ENCODE data around the gene HCN1. TPM values are rescaled to one million over a fixed set of nuclear protein-coding genes. Genes with fewer than 3 reads are reported as not detected.
"Not testable (repeated sequence)": the region's sequence is repeated elsewhere in the genome, so short reads cannot be mapped to it uniquely, and the experiment has no call there.

HCN1 gene
- total RNA-seq, 3 donors from 2014 or later = not detected

DNA sequence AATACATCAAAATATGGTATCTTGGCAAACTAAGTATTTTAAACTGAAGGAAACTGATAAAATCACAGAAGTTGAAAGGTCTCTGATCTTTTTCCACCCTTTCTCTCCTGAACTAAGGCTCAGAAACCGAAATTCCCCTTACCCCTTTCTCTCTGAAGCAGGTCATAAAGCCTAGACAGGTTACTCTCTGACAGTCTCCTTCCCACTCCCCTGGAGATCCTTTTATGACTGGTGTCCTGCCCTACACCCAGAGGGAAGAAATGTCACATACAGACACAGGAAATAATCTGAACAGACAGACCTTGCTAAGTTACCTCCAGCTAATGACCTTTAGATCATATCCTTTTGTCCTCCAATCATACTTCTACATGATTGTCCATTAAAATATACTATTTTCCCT is 127.4 kb downstream of the HCN1 start:
- no peaks in the 10 kb centered on the region for H3K27me3 Mint-ChIP-seq (ENCODE audit: low read depth)
- no peaks in the 10 kb centered on the region for H3K36me3 Mint-ChIP-seq (ENCODE audit: insufficient read depth)
- H3K4me1 Mint-ChIP-seq (ENCODE audit: low read depth) = no peaks in the 10 kb centered on the region
- DNase-seq (no peak), ATAC-seq (no peak)
- no peak overlapping the region for H3K4me3 Mint-ChIP-seq
- H3K9me3 Mint-ChIP-seq = peaks cover 20% of the 10 kb centered on the region

DNA sequence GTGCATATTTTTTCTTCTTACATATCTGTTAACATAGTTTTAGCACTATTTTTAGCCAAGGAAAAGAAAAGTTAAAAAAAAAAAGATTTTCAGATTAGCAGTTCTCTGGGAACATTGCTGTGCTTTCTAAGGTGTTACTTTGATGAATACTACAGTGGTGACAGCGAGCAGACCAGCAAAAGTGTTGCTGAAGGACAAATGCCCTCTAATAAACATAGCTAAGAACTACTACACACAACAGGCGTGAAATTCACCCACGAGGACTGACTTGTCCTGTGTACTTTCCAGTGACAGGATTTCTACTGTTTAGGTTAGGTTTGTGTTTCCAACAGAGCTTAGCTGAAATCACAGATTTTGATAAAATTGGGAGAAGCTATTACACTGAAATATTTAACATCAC is 153.8 kb downstream of the HCN1 start:
- Mint-ChIP-seq H3K27me3 (ENCODE audit: low read depth) (no peaks in the 10 kb centered on the region), H3K36me3 (ENCODE audit: insufficient read depth) (no peaks in the 10 kb centered on the region), H3K9me3 (peaks cover 20% of the 10 kb centered on the region), H3K4me3 (no peak overlapping the region), H3K4me1 (ENCODE audit: low read depth) (no peaks in the 10 kb centered on the region)
- ATAC-seq (no peak), DNase-seq (no peak)

GRCh38 chr5:45533663-45534062 is 162.5 kb downstream of the HCN1 start:
- Mint-ChIP-seq H3K9me3 (peaks cover 21% of the 10 kb centered on the region), H3K4me1 (ENCODE audit: low read depth) (no peaks in the 10 kb centered on the region), H3K4me3 (no peak overlapping the region), H3K36me3 (ENCODE audit: insufficient read depth) (no peaks in the 10 kb centered on the region), H3K27me3 (ENCODE audit: low read depth) (no peaks in the 10 kb centered on the region)
- ATAC-seq = no peak
- DNase-seq = no peak

- no peak for ATAC-seq
- Mint-ChIP-seq H3K4me3 (no peak overlapping the region), H3K4me1 (ENCODE audit: low read depth) (no peaks in the 10 kb centered on the region), H3K27me3 (ENCODE audit: low read depth) (no peaks in the 10 kb centered on the region), H3K9me3 (peaks cover 21% of the 10 kb centered on the region), H3K36me3 (ENCODE audit: insufficient read depth) (no peaks in the 10 kb centered on the region)
- DNase-seq = no peak
Measured at GRCh38 chr5:45532826-45533624, 163.2 kb downstream of the HCN1 start.

DNA sequence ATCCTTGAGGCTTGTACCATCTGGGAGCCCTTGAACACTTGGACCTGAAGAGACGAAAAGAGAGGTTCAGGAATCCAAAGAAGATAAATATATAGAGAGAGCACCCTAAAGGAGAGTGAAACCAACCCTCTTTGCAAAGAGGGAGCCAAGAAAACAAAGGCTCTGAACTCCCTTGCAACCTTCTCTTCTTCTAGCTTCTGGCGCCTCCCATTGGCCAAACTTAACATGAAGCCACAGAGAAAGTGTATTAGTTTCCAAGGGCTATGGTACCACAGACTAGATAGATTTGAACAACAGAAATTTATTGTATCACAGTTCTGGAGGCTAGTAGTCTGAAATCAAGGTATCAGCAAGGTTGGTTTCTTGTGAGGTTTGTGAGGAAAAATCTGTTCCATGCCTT is 175.1 kb downstream of the HCN1 start:
- Mint-ChIP-seq H3K4me3 (no peak overlapping the region), H3K36me3 (ENCODE audit: insufficient read depth) (no peaks in the 10 kb centered on the region), H3K9me3 (peaks cover 5% of the 10 kb centered on the region), H3K4me1 (ENCODE audit: low read depth) (no peaks in the 10 kb centered on the region), H3K27me3 (ENCODE audit: low read depth) (no peaks in the 10 kb centered on the region)
- no peak for ATAC-seq
- no peak for DNase-seq

DNA sequence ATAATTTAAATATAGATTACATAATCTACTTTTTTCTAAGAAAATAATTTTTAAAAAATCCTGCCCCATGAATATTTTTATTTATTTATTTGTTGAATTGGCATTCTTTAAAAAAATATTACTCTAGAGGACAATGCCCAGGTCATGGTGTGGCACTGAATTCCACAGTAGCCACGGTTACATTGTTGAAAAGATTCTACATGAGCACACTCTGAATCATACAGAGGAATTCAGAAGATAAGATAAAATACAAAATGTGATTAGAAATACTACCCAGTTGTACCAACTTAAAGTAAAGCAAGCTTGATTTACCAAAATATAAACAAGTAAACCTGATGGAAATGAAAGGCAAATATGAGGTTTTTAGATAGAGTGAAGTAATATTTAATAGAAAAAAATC is 183.7 kb downstream of the HCN1 start:
- Mint-ChIP-seq H3K4me1 (ENCODE audit: low read depth) (no peaks in the 10 kb centered on the region), H3K36me3 (ENCODE audit: insufficient read depth) (no peaks in the 10 kb centered on the region), H3K9me3 (peaks cover 22% of the 10 kb centered on the region), H3K4me3 (no peak overlapping the region), H3K27me3 (ENCODE audit: low read depth) (no peaks in the 10 kb centered on the region)
- no peak for DNase-seq
- ATAC-seq = no peak

DNA sequence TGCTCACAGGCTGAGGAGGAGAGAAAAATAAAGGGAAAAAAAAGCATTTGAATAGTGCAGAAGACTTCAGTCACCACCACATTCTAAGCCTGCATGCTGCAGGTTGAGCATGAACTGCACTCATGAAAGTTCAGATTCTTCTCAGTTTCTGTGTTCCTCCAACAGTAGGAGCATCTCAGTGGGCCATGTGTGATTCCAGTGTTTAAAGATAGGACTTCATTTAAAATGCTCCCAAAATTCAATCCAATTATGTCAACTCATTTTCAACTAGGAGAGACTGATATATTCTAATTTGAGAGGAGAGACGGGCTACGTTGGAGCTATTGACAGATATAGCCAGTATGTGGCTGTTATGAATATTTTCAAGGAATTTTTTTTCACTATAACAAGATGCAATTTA is 186.8 kb downstream of the HCN1 start:
- DNase-seq (no peak), ATAC-seq (no peak)
- Mint-ChIP-seq H3K4me3 (no peak overlapping the region), H3K9me3 (peaks cover 16% of the 10 kb centered on the region), H3K36me3 (ENCODE audit: insufficient read depth) (no peaks in the 10 kb centered on the region), H3K4me1 (ENCODE audit: low read depth) (no peaks in the 10 kb centered on the region), H3K27me3 (ENCODE audit: low read depth) (no peaks in the 10 kb centered on the region)

- Mint-ChIP-seq H3K9me3 (peaks cover 13% of the 10 kb centered on the region), H3K4me1 (ENCODE audit: low read depth) (no peaks in the 10 kb centered on the region), H3K4me3 (no peak overlapping the region), H3K27me3 (ENCODE audit: low read depth) (no peaks in the 10 kb centered on the region), H3K36me3 (ENCODE audit: insufficient read depth) (no peaks in the 10 kb centered on the region)
- DNase-seq (no peak), ATAC-seq (no peak)
Measured at GRCh38 chr5:45508135-45508534, 188.0 kb downstream of the HCN1 start.

GRCh38 chr5:45507178-45507577 is 189.0 kb downstream of the HCN1 start:
- no peak for ATAC-seq
- no peaks in the 10 kb centered on the region for H3K4me1 Mint-ChIP-seq (ENCODE audit: low read depth)

DNA sequence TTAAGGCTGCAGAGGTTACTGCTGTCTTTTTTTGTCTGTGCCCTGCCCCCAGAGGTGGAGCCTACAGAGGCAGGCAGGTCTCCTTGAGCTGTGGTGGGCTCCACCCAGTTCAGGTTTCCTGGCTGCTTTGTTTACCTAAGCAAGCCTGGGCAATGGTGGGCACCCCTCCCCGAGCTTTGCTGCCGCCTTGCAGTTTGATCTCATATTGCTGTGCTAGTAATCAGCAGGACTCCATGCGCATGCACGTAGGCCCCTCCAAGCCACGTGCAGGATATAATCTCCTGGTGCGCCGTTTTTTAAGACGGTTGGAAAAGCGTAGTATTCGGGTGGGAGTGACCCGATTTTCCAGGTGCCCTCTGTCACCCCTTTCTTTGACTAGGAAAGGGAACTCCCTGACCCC is 197.2 kb downstream of the HCN1 start:
- not testable (repeated sequence) for H3K36me3 Mint-ChIP-seq (ENCODE audit: insufficient read depth); H3K27me3 Mint-ChIP-seq (ENCODE audit: low read depth)

More at GRCh38 chr5:45507178-45507577, 189.0 kb downstream of the HCN1 start:
- no peak for DNase-seq
- Mint-ChIP-seq H3K27me3 (ENCODE audit: low read depth) (no peaks in the 10 kb centered on the region), H3K9me3 (peaks cover 13% of the 10 kb centered on the region), H3K36me3 (ENCODE audit: insufficient read depth) (no peaks in the 10 kb centered on the region), H3K4me3 (no peak overlapping the region)

GRCh38 chr5:45491368-45491767 is 204.8 kb downstream of the HCN1 start:
- H3K4me1 Mint-ChIP-seq (ENCODE audit: low read depth) = no peaks in the 10 kb centered on the region
- DNase-seq (no peak), ATAC-seq (no peak)
- no peak overlapping the region for H3K4me3 Mint-ChIP-seq
- H3K36me3 Mint-ChIP-seq (ENCODE audit: insufficient read depth) = no peaks in the 10 kb centered on the region
- H3K9me3 Mint-ChIP-seq = peaks cover 3% of the 10 kb centered on the region
- no peaks in the 10 kb centered on the region for H3K27me3 Mint-ChIP-seq (ENCODE audit: low read depth)

More for the DNA sequence above, 197.2 kb downstream of the HCN1 start:
- not testable (repeated sequence) for ATAC-seq; DNase-seq; H3K4me3 Mint-ChIP-seq; H3K9me3 Mint-ChIP-seq; H3K4me1 Mint-ChIP-seq (ENCODE audit: low read depth)

DNA sequence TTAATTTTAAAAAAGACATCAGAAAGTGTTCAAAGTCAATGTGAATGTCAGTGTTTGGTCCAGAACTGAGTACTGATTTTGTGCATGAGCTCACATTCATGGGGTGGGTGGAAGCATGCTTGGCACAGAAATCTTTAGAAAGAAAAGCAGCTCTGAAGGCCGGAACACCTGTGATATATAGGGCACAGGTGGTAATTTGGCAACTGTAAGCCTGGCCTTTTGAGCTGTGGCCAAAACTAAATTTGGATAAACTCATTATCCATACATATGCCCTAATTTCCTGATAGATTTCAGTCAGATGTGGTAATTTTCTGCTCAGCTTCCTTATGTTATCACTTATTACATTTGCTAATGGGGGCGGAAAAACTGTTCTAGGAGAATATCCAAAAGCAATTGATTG is 211.4 kb downstream of the HCN1 start:
- H3K4me3 Mint-ChIP-seq = no peak overlapping the region
- H3K9me3 Mint-ChIP-seq = peaks cover 15% of the 10 kb centered on the region
- no peak for ATAC-seq
- H3K27me3 Mint-ChIP-seq (ENCODE audit: low read depth) = no peaks in the 10 kb centered on the region
- H3K4me1 Mint-ChIP-seq (ENCODE audit: low read depth) = no peaks in the 10 kb centered on the region
- no peak for DNase-seq
- H3K36me3 Mint-ChIP-seq (ENCODE audit: insufficient read depth) = no peaks in the 10 kb centered on the region

DNA sequence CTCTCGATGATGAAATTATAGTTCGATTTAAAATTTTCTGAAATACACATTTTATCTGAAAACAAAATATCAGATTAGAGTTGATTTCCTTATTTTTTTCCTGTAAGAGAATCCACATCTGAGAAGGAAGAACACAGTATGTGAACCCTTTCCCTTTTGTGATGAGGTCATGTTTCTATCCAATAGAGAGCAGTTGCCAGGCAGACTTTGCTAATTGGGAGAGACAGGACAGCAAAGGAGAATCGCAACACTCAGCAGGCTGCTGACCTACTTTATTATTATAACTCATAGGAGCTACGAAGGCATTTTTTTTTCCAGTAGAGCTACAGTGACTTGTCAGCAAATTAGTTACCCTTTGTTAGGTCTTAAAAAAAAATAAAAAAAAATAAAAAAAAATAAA is 242.1 kb downstream of the HCN1 start:
- no peaks in the 10 kb centered on the region for H3K36me3 Mint-ChIP-seq (ENCODE audit: insufficient read depth)
- H3K27me3 Mint-ChIP-seq (ENCODE audit: low read depth) = no peaks in the 10 kb centered on the region
- no peaks in the 10 kb centered on the region for H3K4me1 Mint-ChIP-seq (ENCODE audit: low read depth)
- H3K4me3 Mint-ChIP-seq = no peak overlapping the region
- DNase-seq (no peak), ATAC-seq (no peak)
- H3K9me3 Mint-ChIP-seq = peaks cover 3% of the 10 kb centered on the region

DNA sequence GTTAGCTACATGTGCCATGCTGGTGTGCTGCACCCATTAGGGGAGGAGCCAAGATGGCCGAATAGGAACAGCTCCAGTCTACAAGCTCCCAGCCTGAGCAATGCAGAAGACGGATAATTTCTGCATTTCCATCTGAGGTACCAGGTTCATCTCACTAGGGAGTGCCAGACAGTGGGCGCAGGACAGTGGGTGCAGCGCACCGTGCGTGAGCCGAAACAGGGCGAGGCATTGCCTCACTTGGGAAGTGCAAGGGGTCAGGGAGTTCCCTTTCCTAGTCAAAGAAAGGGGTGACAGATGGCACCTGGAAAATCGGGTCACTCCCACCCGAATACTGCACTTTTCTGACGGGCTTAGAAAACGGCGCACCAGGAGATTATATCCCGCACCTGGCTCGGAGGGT is 251.3 kb downstream of the HCN1 start:
- not testable (repeated sequence) for DNase-seq; H3K4me1 Mint-ChIP-seq (ENCODE audit: low read depth); H3K36me3 Mint-ChIP-seq (ENCODE audit: insufficient read depth); H3K4me3 Mint-ChIP-seq; ATAC-seq; H3K27me3 Mint-ChIP-seq (ENCODE audit: low read depth); H3K9me3 Mint-ChIP-seq

DNA sequence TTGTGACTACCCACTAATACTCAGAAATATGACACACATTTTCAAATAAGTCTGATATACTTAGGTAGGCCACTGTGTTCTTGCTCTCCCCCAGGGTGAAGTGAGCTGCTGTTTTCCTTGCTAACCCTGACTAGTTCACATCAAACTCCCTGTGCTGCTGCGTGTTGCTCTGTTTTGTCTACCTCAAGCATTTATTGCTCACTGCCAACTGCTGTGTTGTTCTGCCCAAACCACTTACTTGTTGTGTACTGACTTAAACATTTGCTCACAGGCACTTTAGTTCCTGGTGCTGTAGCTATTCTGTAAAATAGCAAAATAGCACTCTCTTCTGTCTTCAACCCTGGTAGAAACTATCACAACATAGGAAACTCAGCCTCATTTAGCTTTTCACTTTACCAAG is 255.7 kb downstream of the HCN1 start:
- H3K27me3 Mint-ChIP-seq (ENCODE audit: low read depth) = no peaks in the 10 kb centered on the region
- DNase-seq (no peak), ATAC-seq (no peak)
- no peaks in the 10 kb centered on the region for H3K4me1 Mint-ChIP-seq (ENCODE audit: low read depth)
- no peak overlapping the region for H3K4me3 Mint-ChIP-seq
- peaks cover 4% of the 10 kb centered on the region for H3K9me3 Mint-ChIP-seq
- no peaks in the 10 kb centered on the region for H3K36me3 Mint-ChIP-seq (ENCODE audit: insufficient read depth)

All from activated T-cell treated with anti-CD3 and anti-CD28 coated beads, Interleukin-2, amount 50 U/mL, for 4 hours (primary cell).